Left forelimb (tissue), 1 donor: ENCODE measurements around the gene PMEPA1.

Experiments
- DNase-seq: peaks from one replicate; pipeline ENCODE4 v3.0.0-alpha.2; 2018; ENCODE audit warnings: low spot score

Gene PMEPA1

GRCh38 chr20:57608516-57608915 is 101.3 kb downstream of the PMEPA1 start:
- no peak for DNase-seq

GRCh38 chr20:57605878-57606277 is 103.9 kb downstream of the PMEPA1 start:
- DNase-seq = no peak

- no peak for DNase-seq
Measured at GRCh38 chr20:57605045-57605444, 104.8 kb downstream of the PMEPA1 start.

- no peak for DNase-seq
Measured at GRCh38 chr20:57603120-57603519, 106.7 kb downstream of the PMEPA1 start.

- no peak for DNase-seq
Measured at GRCh38 chr20:57601737-57602136, 108.1 kb downstream of the PMEPA1 start.

GRCh38 chr20:57601211-57601570 is 108.6 kb downstream of the PMEPA1 start:
- DNase-seq = no peak

- DNase-seq = no peak
Measured at GRCh38 chr20:57600320-57601210, 109.2 kb downstream of the PMEPA1 start.

- no peak for DNase-seq
Measured at GRCh38 chr20:57598491-57598890, 111.3 kb downstream of the PMEPA1 start.
